H9 (cell line): ENCODE measurements around the gene CACNA1H. TPM values are rescaled to one million over a fixed set of nuclear protein-coding genes. Genes with fewer than 3 reads are reported as not detected.

ENCODE experiments used
- DNase-seq: peaks from one replicate; pipeline ENCODE4 v3.0.0-alpha.2; 2017
- H2AFZ ChIP-seq: one replicate; pipeline ENCODE4 v1.6.1; 2013; ENCODE audit warnings: mild to moderate bottlenecking, low read length, control low read depth, moderate library complexity
- H2AK5ac ChIP-seq: 2 replicates; pipeline ENCODE4 v1.6.1; 2013; ENCODE audit warnings: low read length, control low read depth, mixed read lengths; ENCODE audit not compliant: insufficient read length
- H2BK120ac ChIP-seq: one replicate; pipeline ENCODE4 v1.6.1; 2013; ENCODE audit warnings: low read depth, mild to moderate bottlenecking, low read length, control low read depth, inconsistent platforms; ENCODE audit not compliant: poor library complexity, severe bottlenecking
- H2BK12ac ChIP-seq: 2 replicates; pipeline ENCODE4 v1.6.1; 2013; ENCODE audit warnings: low read length, control low read depth, mixed read lengths, low read depth; ENCODE audit not compliant: insufficient read length
- H2BK15ac ChIP-seq: 2 replicates; pipeline ENCODE4 v1.6.1; 2013; ENCODE audit warnings: low read depth, low read length, control low read depth
- H2BK20ac ChIP-seq: one replicate; pipeline ENCODE4 v1.6.1; 2013; ENCODE audit warnings: low read depth, mild to moderate bottlenecking, low read length, control low read depth, inconsistent platforms; ENCODE audit not compliant: poor library complexity, severe bottlenecking
- H2BK5ac ChIP-seq: 2 replicates; pipeline ENCODE4 v1.6.1; 2013; ENCODE audit warnings: low read length, control low read depth, mixed read lengths; ENCODE audit not compliant: insufficient read length
- H3K14ac ChIP-seq: 2 replicates; pipeline ENCODE4 v1.6.1; 2013; ENCODE audit warnings: low read length, control low read depth; ENCODE audit not compliant: insufficient read depth
- H3K18ac ChIP-seq: 2 replicates; pipeline ENCODE4 v1.6.1; 2013; ENCODE audit warnings: low read depth, mild to moderate bottlenecking, mixed read lengths, low read length, control low read depth; ENCODE audit not compliant: insufficient read length
- H3K23ac ChIP-seq: 2 replicates; pipeline ENCODE4 v1.6.1; 2013; ENCODE audit warnings: low read length, control low read depth, mixed read lengths, low read depth; ENCODE audit not compliant: insufficient read length
- H3K23me2 ChIP-seq: 2 replicates; pipeline ENCODE4 v1.6.1; 2013; ENCODE audit warnings: low read depth, mild to moderate bottlenecking, mixed read lengths, low read length, control low read depth; ENCODE audit not compliant: insufficient read length, poor library complexity, severe bottlenecking
- H3K27ac ChIP-seq: 2 replicates; pipeline ENCODE4 v1.5.1; 2013; ENCODE audit warnings: low read length, control low read depth, mixed read lengths, low read depth; ENCODE audit not compliant: insufficient read length
- H3K27me3 ChIP-seq: 2 replicates; pipeline ENCODE4 v1.6.1; 2013; ENCODE audit warnings: low read length, control low read depth, inconsistent platforms; ENCODE audit not compliant: insufficient read depth
- H3K4ac ChIP-seq: 2 replicates; pipeline ENCODE4 v1.6.1; 2013; ENCODE audit warnings: low read depth, mild to moderate bottlenecking, control low read depth, inconsistent platforms, low read length, moderate library complexity
- H3K4me1 ChIP-seq: 2 replicates; pipeline ENCODE4 v1.6.1; 2013; ENCODE audit warnings: low read length, control low read depth, inconsistent platforms; ENCODE audit not compliant: insufficient read depth
- H3K4me2 ChIP-seq: 2 replicates; pipeline ENCODE4 v1.6.1; 2013; ENCODE audit warnings: low read length, control low read depth, mixed read lengths; ENCODE audit not compliant: insufficient read length, insufficient read depth
- H3K56ac ChIP-seq: 2 replicates; pipeline ENCODE4 v1.6.1; 2013; ENCODE audit warnings: low read depth, mild to moderate bottlenecking, mixed read lengths, low read length, control low read depth; ENCODE audit not compliant: insufficient read length
- H3K79me1 ChIP-seq: 2 replicates; pipeline ENCODE4 v1.6.1; 2013; ENCODE audit warnings: low read depth, mild to moderate bottlenecking, moderate library complexity, low read length, control low read depth, inconsistent platforms; ENCODE audit not compliant: insufficient read depth, poor library complexity, severe bottlenecking
- H3K79me2 ChIP-seq: 2 replicates; pipeline ENCODE4 v1.6.1; 2013; ENCODE audit warnings: low read length, control low read depth, inconsistent platforms; ENCODE audit not compliant: insufficient read depth
- H3K9ac ChIP-seq: 2 replicates; pipeline ENCODE4 v1.6.1; 2013; ENCODE audit warnings: low read length, control low read depth, mixed read lengths; ENCODE audit not compliant: insufficient read length; ENCODE audit errors: extremely low read depth
- H3K9me3 ChIP-seq: one replicate; pipeline ENCODE4 v1.6.1; 2013; ENCODE audit warnings: low read depth, low read length, inconsistent platforms; ENCODE audit not compliant: control insufficient read depth
- H3T11ph ChIP-seq: one replicate; pipeline ENCODE4 v1.6.1; 2013; ENCODE audit warnings: mild to moderate bottlenecking, low read length, control low read depth, inconsistent platforms
- H4K20me1 ChIP-seq: one replicate; pipeline ENCODE4 v1.6.1; 2013; ENCODE audit not compliant: control insufficient read depth, insufficient read length, insufficient read depth
- H4K5ac ChIP-seq: 2 replicates; pipeline ENCODE4 v1.6.1; 2013; ENCODE audit warnings: low read depth, mild to moderate bottlenecking, mixed read lengths, low read length, control low read depth; ENCODE audit not compliant: insufficient read length
- H4K8ac ChIP-seq: replicated peaks from 2 replicates; pipeline ENCODE4 v1.6.1; 2013; ENCODE audit warnings: low read length, control low read depth, mixed read lengths, low read depth; ENCODE audit not compliant: insufficient read length
- H4K91ac ChIP-seq: 2 replicates; pipeline ENCODE4 v1.6.1; 2013; ENCODE audit warnings: low read depth, mild to moderate bottlenecking, moderate library complexity, mixed read lengths, low read length, control low read depth; ENCODE audit not compliant: insufficient read length
- H3K27ac Mint-ChIP-seq, 3 experiments: 2 replicates in 2 of 3; 3 replicates in 1 of 3; pipeline ENCODE4 v1.8.0; 2020 to 2021; ENCODE audit warnings: mixed read lengths in 3 of 3, mild to moderate bottlenecking in 1 of 3, moderate library complexity in 1 of 3
- H3K27me3 Mint-ChIP-seq: 2 replicates; pipeline ENCODE4 v1.8.0; 2021; ENCODE audit warnings: low read depth, mild to moderate bottlenecking, moderate library complexity, mixed read lengths
- H3K36me3 Mint-ChIP-seq, 3 experiments: 2 replicates in 2 of 3; 3 replicates in 1 of 3; pipeline ENCODE4 v1.8.0; 2020 to 2021; ENCODE audit warnings: low read depth in 3 of 3, mixed read lengths in 3 of 3; ENCODE audit not compliant: insufficient read depth in 1 of 3
- H3K4me1 Mint-ChIP-seq, 2 experiments: 2 replicates each; pipeline ENCODE4 v1.8.0; 2020; ENCODE audit warnings: mixed read lengths in 2 of 2
- H3K4me3 Mint-ChIP-seq, 2 experiments: 2 replicates in 1 of 2; 3 replicates in 1 of 2; pipeline ENCODE4 v1.8.0; 2020 to 2021; ENCODE audit warnings: mild to moderate bottlenecking in 2 of 2, mixed read lengths in 2 of 2, moderate library complexity in 1 of 2
- H3K9me3 Mint-ChIP-seq, 2 experiments: 2 replicates in 1 of 2; 3 replicates in 1 of 2; pipeline ENCODE4 v1.8.0; 2020; ENCODE audit warnings: mild to moderate bottlenecking in 2 of 2, mixed read lengths in 2 of 2, moderate library complexity in 1 of 2
- CTCF ChIP-seq: fragments of 200-600 bp; sonication (generic); conservative IDR thresholded peaks from 3 replicates; pipeline ENCODE4 v1.8.0; 2021; ENCODE audit warnings: antibody characterized with exemption, mild to moderate bottlenecking
- WGBS: extraction: QIAGEN DNeasy Blood & Tissue Kit; methylation state at CpG from one replicate; pipeline ENCODE4 v1.1.7; 2013; ENCODE audit warnings: missing lambda C conversion rate, low lambda C conversion rate, mixed read lengths; ENCODE audit not compliant: insufficient read length; ENCODE audit errors: extremely low coverage; 5-methylcytosine and 5-hydroxymethylcytosine counted together
- total RNA-seq: library from RNA; stranded (reverse); gene quantifications from 2 replicates; pipeline ENCODE4 v1.2.1, GENCODE V29; 2021

The CACNA1H gene
- total RNA-seq, 1 experiment from 2014 or later = 43.3 TPM

DNA sequence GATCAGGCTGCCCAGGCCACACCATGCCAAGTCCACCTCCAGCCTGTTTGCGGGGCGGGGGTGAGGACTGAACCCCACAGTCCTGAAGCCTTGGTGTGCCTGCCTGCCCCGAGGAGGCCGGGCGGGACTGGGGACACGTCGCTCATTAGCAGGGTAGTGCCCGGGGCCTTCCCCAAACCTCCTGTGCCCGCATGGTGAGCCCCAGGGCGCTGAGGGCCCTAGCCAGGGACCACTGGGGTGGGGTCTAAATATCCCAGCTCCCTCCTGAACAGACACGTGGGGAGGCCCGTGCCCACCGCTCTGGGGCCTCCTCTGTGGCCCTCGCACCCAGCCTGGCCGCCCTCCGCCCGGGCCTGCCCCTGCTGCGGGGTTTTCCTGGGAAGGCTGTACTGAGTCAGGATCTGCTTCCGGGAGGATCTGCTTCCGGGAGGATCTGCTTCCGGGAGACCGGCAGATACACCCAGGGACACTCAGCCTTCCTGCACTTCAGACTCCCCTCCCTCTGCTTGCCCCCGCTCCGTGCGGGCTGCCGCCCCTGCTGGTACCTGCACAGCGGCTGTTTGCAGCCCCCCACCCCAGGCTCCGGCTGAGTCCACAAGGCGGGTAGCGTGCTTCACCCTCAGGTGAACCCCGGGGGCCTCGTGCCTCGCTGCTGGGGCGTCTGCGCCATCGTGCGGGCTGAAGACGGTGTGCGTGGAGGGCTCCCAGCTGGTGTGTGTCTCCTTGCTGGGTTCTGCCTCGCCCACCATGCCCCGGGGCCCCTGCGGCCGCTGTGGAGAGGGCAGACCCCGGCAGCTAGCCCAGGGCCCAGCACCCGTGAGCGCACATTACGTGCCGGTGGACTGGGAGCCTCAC, 23.6 kb upstream of the CACNA1H start:
- H3K27ac Mint-ChIP-seq = no peak overlapping the region
- Histone ChIP-seq H4K5ac (no peak overlapping the region), H3K9me3 (no peaks in the 10 kb centered on the region), H3K79me1 (no peaks in the 10 kb centered on the region), H2BK12ac (no peak overlapping the region), H2AFZ (no peak overlapping the region), H3K23ac (no peak overlapping the region), H3K14ac (no peak overlapping the region), H3K9ac (no peak overlapping the region), H3K79me2 (no peaks in the 10 kb centered on the region), H3K27ac (no peak overlapping the region), H3K23me2 (no peaks in the 10 kb centered on the region), H3K4ac (no peak overlapping the region), H4K91ac (no peak overlapping the region), H3K4me1 (no peaks in the 10 kb centered on the region), H3K27me3 (no peaks in the 10 kb centered on the region), H4K8ac (no peak overlapping the region), H2BK15ac (no peak overlapping the region), H2BK20ac (no peak overlapping the region), H4K20me1 (no peaks in the 10 kb centered on the region), H2AK5ac (no peak overlapping the region), H3K56ac (no peak overlapping the region), H3K18ac (no peak overlapping the region), H3T11ph (no peak overlapping the region), H3K4me2 (no peak overlapping the region), H2BK120ac (no peak overlapping the region), H2BK5ac (no peak overlapping the region)
- H3K4me1 Mint-ChIP-seq = peaks cover 0 to 7% of the 10 kb centered on the region in 2 experiments; a peak in 1 of 4 replicates
- no peaks in the 10 kb centered on the region for H3K36me3 Mint-ChIP-seq
- WGBS = no CpG with 5 or more reads among the region's 48 CpGs
- H3K9me3 Mint-ChIP-seq = no peaks in the 10 kb centered on the region
- no peaks in the 10 kb centered on the region; the same call in 1 of the 2 replicates for H3K27me3 Mint-ChIP-seq
- TF ChIP-seq CTCF = no peak
- no peak for DNase-seq
- no peak overlapping the region for H3K4me3 Mint-ChIP-seq
